HG03066 (cell line): ENCODE results near the gene GALK1.
"Not testable (repeated sequence)": the region's sequence is repeated elsewhere in the genome, so short reads cannot be mapped to it uniquely, and the experiment has no call there.

Source experiments
- ATAC-seq: cut with Tn5 transposase; IDR thresholded peaks from one replicate; pipeline ENCODE4 v1.9.1; 2021; ENCODE audit warnings: low read depth; ENCODE audit not compliant: unreplicated experiment

GALK1 gene

DNA sequence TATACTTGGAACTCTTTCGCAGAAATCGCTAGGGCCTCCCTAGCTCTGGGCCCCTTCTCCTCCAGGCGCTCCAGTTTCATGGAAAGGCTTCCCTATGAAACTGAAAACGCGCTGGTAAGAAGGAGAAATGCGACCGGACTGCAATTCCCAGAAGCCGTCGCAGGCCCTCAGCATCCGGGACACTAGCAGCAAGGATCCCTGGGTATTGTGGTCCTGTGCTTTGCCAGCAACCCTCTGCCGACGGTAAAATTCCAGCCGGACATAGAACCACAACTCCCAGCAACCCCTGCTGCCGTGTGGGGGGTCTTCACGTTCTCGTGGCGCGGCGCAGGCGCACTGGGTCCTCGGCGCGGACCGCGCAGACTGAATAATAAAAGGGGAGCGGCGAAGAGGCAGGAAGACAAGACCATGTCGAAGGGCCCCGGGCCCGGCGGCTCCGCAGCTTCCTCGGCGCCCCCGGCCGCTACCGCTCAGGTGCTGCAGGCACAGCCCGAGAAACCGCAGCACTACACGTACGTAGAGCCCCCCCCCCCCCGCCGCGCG is 19.6 kb upstream of the GALK1 start, which contains the start of gene UNK:
TSS of gene UNK (plus strand) at position 334 of the 543 bp plus-strand sequence. CDS start at position 409, 75 bp downstream.
- peak; percentile 44 for ATAC-seq

DNA sequence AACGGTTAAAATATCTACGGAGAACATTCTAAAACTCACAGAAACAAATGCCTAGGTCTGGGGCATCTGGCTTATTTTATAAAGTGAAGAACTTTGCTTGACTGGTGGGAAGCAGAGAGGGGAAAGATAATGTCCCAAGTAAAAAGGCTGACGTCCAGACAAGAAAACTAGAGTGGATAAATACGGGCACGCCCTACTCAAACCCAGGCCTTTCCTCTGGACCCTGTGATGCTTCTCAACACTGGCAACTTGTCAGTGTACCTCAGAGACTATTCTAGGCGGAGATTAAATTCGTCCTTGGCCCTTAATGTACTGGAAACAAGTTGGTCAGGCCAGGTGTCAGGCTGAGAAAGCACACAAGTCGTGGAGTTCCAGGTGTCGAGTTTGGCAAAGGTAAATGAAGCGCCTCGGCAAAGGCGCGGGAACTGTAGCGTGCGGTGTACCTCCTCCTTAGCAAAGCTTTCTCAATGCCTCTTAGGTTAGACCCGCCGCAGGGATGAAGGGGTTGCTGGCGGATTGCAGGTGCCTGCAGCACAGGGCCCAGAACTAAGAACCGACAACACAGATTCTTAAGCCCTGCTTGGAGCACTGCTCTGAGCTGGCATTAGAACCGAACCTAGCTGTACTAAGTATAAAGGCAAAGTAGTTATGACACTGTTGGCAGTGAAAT is 18.9 kb upstream of the GALK1 start:
- ATAC-seq = no peak

DNA sequence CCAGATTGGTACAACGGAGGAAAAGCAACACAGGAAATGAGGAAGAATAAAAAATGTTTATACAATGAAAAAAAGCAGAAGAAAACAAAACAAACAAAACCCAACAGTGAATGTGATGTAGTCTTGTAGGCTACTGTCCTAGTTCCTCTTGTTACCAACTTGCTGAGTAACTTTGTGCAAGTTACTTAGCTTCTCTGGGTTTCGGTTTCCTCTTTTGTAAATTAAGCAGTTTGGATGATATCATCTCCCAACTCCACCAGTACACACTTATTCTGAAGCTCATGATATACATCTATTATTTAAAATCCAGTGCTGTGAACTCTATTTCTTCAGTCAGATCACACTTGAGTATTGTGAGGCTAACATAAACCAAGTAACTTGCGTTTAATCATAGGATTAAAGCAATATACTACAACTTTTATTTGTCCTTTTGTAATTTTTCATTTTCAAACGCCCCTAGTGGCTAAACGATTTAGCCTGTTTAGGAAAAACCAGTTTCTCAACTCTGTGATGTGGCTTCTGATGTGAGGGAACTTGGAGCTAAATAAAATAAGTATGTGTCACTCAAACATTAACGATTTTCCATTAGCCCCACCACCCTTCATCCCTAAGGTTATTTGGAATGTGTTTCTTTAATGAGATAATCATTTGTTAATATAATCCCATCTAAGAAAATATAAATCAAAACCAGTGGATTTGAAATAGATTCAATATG is 18.2 kb upstream of the GALK1 start:
- ATAC-seq = no peak

DNA sequence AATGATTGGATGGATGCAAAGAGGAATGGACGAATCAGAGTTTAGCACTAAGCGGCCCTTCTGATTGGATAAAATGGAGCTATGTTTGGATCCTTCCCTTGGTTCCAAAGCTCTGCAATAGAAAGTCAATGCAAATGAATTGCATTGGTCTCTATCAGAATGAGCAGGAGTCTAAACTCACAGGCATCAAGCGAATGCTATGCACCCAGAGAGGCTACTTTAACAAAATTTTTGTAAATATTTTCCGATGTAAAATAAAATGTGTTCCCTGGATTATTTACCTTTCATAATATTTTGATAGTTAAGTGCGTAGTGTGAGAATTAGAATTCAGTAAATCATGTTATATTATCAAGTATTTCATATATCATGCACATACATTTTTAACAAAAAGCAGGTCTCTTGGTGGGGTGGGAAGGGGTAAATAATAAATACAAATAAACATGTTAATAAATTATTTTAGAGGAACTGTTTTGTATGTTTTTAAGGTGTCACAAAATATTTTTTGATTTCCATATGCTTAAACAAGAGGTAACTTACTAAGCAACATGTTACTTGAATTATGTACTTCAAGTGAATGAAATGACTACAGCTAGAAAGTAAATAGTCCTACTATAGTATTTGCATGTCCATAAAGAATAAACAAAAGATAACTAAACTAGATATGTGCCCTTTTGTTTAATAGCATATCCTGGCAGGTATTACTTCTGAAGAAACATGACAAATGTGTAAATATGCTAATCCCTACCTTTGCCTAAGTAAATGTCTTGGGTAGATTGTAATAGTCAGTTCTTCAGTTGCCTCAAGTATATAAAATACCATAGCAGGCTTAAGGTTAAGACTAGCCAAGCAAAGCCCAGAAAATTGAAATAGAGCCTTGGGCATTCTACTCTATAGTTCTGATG is 15.2 kb upstream of the GALK1 start:
- ATAC-seq = no peak

DNA sequence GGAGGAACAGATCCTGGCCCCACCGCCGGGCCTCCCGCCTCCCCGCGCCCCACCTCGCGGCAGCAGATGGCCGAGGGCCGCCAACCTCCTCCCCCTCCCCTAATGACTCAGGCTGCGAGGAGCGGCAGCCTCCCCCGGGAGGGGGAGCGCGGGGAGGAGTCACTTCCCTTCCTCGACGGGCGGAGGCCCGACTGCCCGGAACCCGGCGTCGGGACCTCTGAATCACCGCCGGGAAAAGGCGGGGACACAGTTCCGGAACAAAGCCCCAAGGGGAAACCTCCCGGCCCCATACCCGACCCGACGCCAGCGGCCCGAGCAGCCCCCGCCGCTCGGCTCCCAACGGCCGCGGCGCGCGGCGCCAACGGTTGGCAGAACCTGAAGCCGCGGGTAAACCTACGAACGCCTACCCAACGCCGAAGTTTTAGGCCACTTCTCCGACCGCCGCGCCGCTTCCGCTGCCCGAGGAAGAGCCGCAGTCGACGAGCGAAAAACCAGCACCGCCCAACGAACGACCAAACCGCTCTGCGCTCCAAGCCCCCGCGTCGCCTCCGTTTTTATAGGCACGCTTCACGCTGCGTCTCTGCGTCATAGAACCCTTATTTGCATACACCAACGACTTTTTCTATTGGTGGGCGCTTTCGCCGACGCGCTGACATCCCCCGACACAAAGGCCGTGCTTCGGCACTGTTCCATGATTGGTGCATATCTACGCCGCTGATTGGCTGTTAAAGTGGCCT is 14.4 kb upstream of the GALK1 start:
- peak; percentile 67 for ATAC-seq

DNA sequence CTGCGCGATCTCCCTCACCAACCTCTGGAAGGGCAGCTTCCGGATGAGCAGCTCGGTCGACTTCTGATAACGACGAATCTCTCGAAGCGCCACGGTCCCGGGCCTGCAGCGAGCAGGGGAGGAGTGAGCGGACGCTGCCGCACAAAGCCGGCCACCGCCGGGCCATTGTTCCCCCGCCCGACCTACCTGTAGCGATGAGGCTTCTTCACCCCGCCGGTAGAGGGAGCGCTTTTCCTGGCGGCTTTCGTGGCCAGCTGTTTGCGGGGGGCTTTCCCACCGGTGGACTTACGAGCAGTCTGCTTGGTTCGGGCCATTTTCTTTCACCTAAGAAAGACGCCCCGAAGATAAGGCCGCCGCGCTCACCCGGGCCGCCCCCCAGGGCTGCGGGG is 13.9 kb upstream of the GALK1 start:
- peak; percentile 7 for ATAC-seq

DNA sequence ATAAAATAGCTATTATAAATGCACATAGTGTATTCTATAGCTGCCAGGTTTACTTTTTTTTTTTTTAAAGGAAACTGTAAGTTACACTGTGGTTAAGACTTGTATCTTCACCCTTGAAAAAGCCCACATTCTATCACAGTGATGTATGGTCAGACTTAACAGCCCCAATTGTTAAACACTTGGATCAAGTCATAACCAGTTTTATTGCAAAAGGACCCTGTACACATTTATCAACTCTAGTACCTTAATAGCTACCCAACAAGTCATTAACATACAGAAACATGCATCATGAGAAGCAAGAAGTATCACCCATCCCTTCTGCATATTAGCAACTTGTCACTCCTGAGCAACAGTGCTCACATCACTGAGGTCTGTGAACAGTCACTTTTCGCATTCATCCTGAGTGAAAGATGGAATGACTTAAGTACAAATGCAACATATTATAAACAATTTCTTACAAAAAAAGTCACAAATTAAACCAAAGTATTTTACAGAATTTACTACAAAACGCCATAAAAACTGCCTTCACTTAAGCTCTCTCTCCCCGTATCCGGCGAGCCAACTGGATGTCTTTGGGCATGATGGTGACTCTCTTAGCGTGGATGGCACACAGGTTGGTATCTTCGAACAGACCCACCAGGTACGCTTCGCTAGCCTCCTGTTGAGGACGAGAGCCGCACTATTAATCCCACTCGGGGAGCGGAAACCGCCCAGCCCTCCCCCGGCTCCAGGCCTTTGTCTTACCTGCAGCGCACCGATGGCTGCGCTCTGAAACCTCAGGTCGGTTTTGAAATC is 13.3 kb upstream of the GALK1 start:
- ATAC-seq = not testable (repeated sequence)

DNA sequence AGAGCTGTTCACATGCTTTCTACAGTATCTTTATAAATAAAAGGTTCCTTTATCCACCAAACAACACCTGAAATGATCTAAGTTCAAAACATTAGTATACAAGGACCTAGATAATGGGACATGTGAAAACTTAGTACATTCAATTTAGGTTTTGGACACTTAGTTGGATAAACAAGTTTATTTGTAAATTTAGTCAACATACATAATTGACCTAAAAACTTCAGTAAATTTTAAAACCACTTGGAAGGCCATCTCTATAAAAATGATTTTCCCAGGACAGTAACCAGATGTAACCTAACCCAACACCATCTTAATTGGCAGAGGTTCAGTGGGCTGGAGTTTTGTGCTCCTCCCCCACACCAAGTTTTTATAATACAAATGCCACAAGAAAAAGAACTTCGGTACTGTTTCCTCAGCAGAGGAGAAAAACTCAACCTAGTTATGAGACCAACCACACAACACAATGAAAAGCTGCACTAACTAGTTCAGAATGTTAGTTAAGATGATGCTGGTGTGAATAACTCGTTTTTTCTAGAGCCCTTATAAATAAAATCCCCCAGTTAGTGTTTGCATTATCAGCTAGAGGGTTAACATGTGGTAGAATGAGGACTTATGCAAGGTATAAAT is 12.4 kb upstream of the GALK1 start:
- no peak for ATAC-seq

DNA sequence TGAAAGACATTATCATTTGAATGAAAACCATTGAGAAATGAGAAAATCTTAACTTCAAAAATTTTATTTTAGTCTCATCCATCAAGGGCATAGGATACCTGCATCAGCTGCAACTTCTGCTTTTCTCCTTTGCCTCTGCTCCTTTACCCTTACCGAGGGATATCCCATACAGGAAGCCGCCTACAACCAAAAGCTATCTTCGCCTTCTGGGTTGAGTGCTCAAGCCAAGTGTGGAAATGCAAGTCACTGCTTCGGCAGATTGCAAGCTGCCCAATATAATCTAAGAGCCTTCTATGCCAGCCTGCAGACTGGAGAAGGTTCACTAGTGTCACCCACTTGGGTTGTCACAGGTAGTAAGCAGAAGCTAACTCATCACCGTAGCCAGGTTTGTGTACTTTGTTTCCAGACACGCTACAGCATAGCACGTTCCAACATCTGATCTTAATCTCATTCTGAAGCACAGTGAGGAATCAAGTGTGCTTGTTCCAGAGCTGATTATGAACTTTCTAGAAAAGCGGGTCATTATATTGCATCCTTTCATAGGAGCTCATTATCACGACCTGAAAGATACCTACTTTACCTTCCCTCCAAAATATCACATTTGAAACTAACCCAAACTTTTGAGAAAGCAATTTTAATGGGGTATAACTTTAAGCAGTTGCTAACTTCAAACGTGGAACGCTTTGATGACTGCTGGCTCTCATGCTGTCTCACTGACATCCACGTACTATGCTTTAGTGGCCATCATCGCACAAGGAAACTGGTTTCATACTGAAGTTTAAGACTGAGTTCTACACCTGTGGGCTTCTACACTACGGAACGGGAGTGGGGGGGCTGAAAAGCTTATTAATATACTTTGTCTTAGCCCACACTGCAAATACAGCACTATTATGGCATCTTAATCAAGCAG is 11.6 kb upstream of the GALK1 start:
- ATAC-seq = no peak

DNA sequence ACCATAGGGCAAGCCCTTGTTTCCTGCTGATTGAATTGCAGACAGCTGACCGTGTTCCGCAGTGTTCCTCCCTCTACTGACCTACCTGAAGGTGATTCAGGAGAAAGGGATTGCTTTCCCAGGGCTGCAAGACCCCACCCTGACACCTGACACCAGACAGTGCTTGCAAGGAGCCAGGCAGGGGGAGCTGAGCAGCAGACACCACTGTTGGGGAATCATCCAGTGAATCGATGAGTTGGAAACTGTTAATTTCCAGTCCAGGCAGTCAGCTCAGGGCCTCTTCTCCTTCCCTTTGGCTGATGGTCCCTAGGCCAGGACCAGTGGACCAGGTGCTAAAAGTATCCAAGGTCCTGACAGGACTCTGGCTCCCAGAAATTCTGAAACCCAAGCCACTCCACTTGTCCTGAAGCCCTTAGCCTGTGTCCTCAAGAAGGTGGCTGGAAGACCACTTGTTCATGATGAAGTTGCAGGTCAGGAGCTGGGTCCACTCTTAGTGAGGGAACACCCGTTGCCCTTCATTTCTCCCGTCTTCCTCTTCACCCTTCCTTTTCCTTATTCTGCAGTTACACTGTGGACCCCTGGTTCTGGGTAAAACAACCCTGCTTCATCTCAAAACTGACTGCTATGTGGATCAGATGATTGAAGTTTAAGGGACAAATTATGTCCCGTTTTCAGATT is 10.1 kb upstream of the GALK1 start:
- no peak for ATAC-seq

DNA sequence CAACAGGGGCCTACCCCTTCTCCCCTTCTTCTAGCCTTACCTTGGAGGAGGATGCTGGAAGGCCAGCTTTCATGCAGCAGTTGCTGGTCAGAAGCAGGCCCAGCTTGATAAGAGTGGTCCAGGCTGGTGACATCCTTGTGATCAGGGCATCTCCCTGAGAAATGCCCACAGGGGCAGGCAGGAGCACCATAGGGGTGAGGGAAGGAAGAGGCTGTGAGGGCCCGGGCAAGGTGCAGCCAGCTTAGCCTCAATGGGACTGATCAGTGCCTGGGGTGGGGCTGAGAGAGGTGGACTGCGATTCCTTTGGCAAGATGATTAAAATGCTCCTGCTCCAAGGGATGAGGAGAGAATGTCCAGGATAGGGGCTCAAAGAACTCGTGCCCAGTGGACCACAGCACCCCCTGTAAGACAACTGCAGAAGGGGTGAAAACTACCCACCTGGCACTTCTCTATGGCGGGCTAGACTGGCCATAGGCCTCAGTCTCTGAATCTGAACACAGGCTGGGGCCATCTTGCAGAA is 9.5 kb upstream of the GALK1 start:
- no peak for ATAC-seq

DNA sequence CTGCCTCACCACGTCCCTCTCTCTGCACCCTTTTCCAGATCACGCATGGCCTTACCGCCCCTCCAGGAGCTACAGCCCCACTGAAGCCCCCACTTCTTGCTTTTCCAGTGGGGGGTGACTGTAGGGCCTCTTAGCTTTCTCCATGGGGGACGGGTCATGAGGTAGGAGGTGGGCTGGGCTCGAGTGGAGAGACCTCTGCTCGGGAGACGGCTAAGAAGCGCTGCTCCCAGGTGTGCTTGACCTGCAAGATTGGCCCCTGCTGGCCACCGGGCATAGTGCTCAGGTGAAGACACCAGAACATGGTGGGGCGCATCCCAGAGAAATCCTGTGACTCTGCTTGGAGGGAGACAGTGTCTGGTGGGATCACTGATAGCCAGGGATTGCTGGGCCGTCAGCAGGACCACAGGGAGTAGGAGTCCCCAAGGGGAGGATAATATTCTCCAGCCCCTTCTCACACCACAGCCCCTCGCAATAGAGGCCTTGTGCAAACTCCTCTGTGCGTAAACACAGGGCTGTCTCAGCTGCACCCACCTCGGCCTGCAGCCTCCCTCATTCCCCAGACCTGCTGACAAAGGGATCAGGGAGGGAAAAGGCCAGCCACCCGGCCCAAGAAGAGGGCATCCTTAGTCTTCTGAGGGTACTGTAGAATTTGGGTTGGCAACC is 8.9 kb upstream of the GALK1 start:
- ATAC-seq = no peak

DNA sequence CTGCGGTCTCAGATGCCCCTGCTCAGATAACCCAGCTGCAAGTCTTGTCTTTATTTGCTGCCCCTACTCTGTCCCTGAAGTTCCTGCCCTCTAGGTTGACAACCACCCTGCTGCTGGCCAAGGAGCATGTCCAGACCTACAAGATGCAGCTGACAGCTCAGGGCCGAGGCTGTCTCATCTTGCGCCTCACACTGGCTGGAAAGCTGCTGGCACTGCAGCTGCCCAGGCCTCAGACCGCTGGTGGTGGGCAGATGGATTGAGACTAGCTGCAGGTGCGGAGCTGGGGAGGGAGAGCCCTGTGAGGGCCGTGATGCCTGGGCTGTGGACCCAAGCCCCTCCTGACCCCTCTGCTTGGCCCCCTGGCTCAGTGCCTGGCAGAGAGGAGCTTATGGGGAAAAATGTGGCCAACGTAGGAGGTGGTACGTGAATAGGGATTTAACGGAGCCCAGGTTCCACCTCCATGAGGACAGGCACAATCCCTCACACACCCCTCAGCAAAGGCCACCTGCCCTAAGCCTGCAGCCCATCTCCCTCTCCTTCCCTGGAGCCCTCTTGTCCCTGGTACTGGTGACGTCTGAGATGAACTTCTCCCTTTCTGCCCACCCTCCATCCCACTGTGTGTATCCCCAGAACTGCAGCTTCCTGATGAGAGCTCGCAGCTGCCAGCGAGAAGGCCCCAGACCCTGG is 8.3 kb upstream of the GALK1 start:
- no peak for ATAC-seq

DNA sequence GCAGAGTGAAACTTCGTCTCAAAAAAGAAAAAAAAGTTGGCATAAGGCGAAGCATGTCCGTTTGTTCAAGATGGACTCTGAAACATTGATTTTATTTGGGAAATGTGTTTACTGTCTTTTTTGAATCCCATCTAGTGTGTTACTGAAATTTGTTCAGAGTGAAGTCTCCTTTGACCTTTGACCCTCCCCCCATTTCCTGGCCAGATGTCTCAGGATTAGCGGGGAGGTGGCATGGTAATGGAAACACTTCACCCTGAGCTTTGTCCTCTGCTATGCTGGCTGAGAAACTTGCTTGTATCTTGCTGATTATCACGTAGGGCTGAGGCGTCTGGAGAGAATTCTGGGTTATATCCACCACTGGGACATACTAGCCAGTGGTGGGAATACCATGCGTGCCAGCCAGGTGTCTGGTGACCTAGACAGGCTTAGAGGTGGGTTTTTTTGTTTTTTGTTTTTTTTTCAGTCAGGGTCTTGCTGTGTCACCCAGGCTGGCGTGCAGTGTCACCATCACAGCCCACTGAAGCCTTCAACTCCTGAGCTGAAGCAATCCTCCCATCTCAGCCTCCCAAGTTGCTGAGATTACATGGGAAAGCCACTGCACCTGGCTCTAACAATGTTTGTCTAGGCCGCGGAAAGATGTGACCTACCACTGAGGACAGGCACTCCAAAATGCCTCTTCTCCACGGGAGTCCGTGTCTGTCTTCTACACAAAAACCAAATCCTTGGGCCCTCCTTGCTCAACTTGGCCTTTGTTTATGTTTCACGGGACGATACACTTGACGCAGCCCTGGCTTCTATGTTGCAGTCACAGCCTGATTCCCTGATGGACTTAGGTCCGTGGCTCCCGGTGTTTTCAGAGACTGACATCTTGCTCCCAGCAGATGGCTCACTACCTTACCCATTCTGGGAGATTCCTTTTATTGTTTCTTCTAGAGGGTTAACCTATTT is 6.6 kb upstream of the GALK1 start:
- no peak for ATAC-seq

DNA sequence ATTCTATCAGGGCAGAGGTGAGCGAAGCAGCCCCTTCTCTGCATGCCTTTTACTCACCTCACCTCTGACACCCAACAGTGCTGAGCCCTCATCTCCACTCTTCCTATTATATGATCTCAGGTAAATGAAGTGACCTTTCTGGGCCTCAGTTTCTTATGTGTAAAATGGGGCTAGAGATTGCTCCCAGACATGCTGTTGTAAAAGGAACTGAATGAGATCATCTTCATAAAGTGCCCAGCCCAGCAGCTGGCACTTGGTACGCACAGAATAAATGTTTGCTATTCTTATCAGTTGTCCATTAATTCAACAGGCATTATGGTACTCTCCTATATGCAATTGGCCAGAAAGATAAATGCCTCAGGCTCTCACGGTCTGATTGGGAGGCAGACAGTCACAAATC is 4.5 kb upstream of the GALK1 start:
- no peak for ATAC-seq
